ENCODE results near the gene HTRA2.

- TF ChIP-seq CTCF (IDR thresholded peaks at IDR 0.05; ENCODE audit: low read depth, low read length): no peak
- no peak for TF ChIP-seq EZH2phosphoT487 (IDR thresholded peaks at IDR 0.05; ENCODE audit: low read depth)
Measured at GRCh38 chr2:74562126-74562775, 32.5 kb downstream of the HTRA2 start.
